ENCODE measurements around the gene ZNF69.
"Not testable (repeated sequence)": the region's sequence is repeated elsewhere in the genome, so short reads cannot be mapped to it uniquely, and the experiment has no call there.

Gene ZNF69

GRCh38 chr19:11889901-11890300 is 2.3 kb downstream of the ZNF69 start:
- not testable (repeated sequence) for H3K27me3 ChIP-seq (replicated peaks; ENCODE audit: control insufficient read depth, insufficient read depth, low read length, poor library complexity, severe bottlenecking); H3K4me1 ChIP-seq (ENCODE audit: control insufficient read depth, insufficient read depth, low read length, poor library complexity, severe bottlenecking); H3K27ac ChIP-seq (ENCODE audit: insufficient read depth, low read length, poor library complexity, severe bottlenecking); H3K9me3 ChIP-seq (ENCODE audit: control insufficient read depth, low read length); H3K4me3 ChIP-seq (ENCODE audit: insufficient read depth, low read depth, low read length, poor library complexity, severe bottlenecking); H3K36me3 ChIP-seq (ENCODE audit: control insufficient read depth, insufficient read depth, low read length); DNase-seq

- Histone ChIP-seq H3K4me3 (ENCODE audit: insufficient read depth, low read depth, low read length, poor library complexity, severe bottlenecking) (no peak overlapping the region), H3K9me3 (ENCODE audit: control insufficient read depth, low read length) (no peaks in the 10 kb centered on the region), H3K36me3 (ENCODE audit: control insufficient read depth, insufficient read depth, low read length) (no peaks in the 10 kb centered on the region), H3K27ac (ENCODE audit: insufficient read depth, low read length, poor library complexity, severe bottlenecking) (no peak overlapping the region), H3K27me3 (replicated peaks; ENCODE audit: control insufficient read depth, insufficient read depth, low read length, poor library complexity, severe bottlenecking) (no peaks in the 10 kb centered on the region), H3K4me1 (ENCODE audit: control insufficient read depth, insufficient read depth, low read length, poor library complexity, severe bottlenecking) (peaks cover 6% of the 10 kb centered on the region)
- DNase-seq = no peak
Measured at GRCh38 chr19:11890634-11891033, 3.1 kb downstream of the ZNF69 start.

GRCh38 chr19:11894851-11895250 is 7.3 kb downstream of the ZNF69 start:
- H3K36me3 ChIP-seq (ENCODE audit: control insufficient read depth, insufficient read depth, low read length) = no peaks in the 10 kb centered on the region
- no peak overlapping the region for H3K27ac ChIP-seq (ENCODE audit: insufficient read depth, low read length, poor library complexity, severe bottlenecking)
- no peaks in the 10 kb centered on the region for H3K9me3 ChIP-seq (ENCODE audit: control insufficient read depth, low read length)
- H3K4me1 ChIP-seq (ENCODE audit: control insufficient read depth, insufficient read depth, low read length, poor library complexity, severe bottlenecking) = no peaks in the 10 kb centered on the region
- DNase-seq = no peak
- no peaks in the 10 kb centered on the region for H3K27me3 ChIP-seq (replicated peaks; ENCODE audit: control insufficient read depth, insufficient read depth, low read length, poor library complexity, severe bottlenecking)
- no peak overlapping the region for H3K4me3 ChIP-seq (ENCODE audit: insufficient read depth, low read depth, low read length, poor library complexity, severe bottlenecking)

- peaks cover 20% of the 10 kb centered on the region for H3K9me3 ChIP-seq (ENCODE audit: control insufficient read depth, low read length)
Measured at GRCh38 chr19:11902228-11902627, 14.6 kb downstream of the ZNF69 start.

DNA sequence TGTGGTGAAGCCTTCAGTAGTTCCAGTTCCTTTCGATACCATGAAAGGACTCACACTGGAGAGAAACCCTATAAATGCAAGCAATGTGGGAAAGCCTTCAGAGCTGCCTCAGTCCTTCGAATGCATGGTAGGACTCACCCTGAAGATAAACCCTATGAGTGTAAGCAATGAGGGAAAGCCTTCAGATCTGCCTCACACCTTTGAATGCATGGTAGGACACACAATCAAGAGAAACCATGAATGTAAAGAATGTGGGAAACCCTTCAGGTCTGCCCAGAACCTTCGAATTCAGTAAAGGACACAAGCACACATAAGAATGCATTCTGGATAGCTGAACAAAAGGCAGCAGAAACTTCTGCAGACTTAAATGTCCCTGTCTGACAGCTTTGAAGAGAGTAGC is 18.3 kb downstream of the ZNF69 start:
- Histone ChIP-seq H3K9me3 (ENCODE audit: control insufficient read depth, low read length) (peaks cover 20% of the 10 kb centered on the region), H3K27ac (ENCODE audit: insufficient read depth, low read length, poor library complexity, severe bottlenecking) (no peak overlapping the region), H3K4me3 (ENCODE audit: insufficient read depth, low read depth, low read length, poor library complexity, severe bottlenecking) (no peak overlapping the region), H3K36me3 (ENCODE audit: control insufficient read depth, insufficient read depth, low read length) (peaks cover 17% of the 10 kb centered on the region), H3K4me1 (ENCODE audit: control insufficient read depth, insufficient read depth, low read length, poor library complexity, severe bottlenecking) (no peaks in the 10 kb centered on the region), H3K27me3 (replicated peaks; ENCODE audit: control insufficient read depth, insufficient read depth, low read length, poor library complexity, severe bottlenecking) (no peaks in the 10 kb centered on the region)
- no peak for DNase-seq

More at GRCh38 chr19:11902228-11902627, 14.6 kb downstream of the ZNF69 start:
- no peak overlapping the region for H3K27ac ChIP-seq (ENCODE audit: insufficient read depth, low read length, poor library complexity, severe bottlenecking)
- DNase-seq = no peak
- peaks cover 17% of the 10 kb centered on the region for H3K36me3 ChIP-seq (ENCODE audit: control insufficient read depth, insufficient read depth, low read length)
- no peak overlapping the region for H3K4me3 ChIP-seq (ENCODE audit: insufficient read depth, low read depth, low read length, poor library complexity, severe bottlenecking)
- H3K4me1 ChIP-seq (ENCODE audit: control insufficient read depth, insufficient read depth, low read length, poor library complexity, severe bottlenecking) = no peaks in the 10 kb centered on the region
- no peaks in the 10 kb centered on the region for H3K27me3 ChIP-seq (replicated peaks; ENCODE audit: control insufficient read depth, insufficient read depth, low read length, poor library complexity, severe bottlenecking)

DNA sequence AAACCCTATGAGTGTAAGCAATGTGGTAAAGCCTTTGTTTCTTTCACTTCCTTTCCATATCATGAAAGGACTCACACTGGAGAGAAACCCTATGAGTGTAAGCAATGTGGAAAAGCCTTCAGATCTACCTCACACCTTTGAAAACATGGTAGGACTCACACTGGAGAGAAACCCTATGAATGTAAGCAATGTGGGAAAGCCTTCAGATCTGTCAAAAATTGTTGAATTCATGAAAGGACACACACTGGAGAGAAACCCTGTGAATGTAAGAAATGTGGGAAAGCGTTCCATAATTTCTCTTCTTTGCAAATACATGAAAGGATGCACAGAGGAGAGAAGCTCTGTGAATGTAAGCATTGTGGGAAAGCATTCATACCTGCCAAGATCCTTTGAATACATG is 24.4 kb downstream of the ZNF69 start:
- H3K9me3 ChIP-seq (ENCODE audit: control insufficient read depth, low read length); H3K4me1 ChIP-seq (ENCODE audit: control insufficient read depth, insufficient read depth, low read length, poor library complexity, severe bottlenecking); H3K27me3 ChIP-seq (replicated peaks; ENCODE audit: control insufficient read depth, insufficient read depth, low read length, poor library complexity, severe bottlenecking); H3K36me3 ChIP-seq (ENCODE audit: control insufficient read depth, insufficient read depth, low read length); H3K4me3 ChIP-seq (ENCODE audit: insufficient read depth, low read depth, low read length, poor library complexity, severe bottlenecking); H3K27ac ChIP-seq (ENCODE audit: insufficient read depth, low read length, poor library complexity, severe bottlenecking); DNase-seq: not testable (repeated sequence)

DNA sequence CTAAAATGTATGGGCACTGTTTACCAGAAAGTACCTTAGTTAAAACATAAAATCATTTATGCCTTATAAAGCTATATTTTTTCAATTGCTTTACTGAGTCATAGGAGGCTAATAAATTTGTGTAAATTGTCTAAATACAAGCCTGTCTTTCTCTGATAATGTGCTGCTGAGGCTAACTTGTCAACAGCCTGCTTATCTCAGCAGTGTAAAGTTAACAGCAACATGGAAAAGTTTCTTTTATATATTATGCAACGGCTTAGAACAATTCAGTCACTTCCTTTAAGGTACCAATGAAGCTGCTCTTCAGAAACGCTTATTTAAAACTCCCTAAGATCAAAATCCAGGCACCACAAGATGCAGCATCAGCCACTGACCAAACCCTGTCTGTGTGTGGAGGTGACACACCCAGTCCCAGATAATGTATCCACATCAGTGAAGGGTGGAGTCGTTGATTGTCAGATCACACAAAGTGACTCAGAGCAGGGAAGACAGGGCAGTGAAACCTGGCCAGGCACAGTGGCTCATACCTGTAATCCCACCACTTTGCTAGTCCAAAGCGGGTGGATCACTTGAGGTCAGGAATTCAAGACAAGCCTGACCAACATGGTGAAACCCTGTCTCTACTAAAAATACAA is 27.0 kb downstream of the ZNF69 start:
- H3K4me1 ChIP-seq (ENCODE audit: control insufficient read depth, insufficient read depth, low read length, poor library complexity, severe bottlenecking); H3K9me3 ChIP-seq (ENCODE audit: control insufficient read depth, low read length); H3K27me3 ChIP-seq (replicated peaks; ENCODE audit: control insufficient read depth, insufficient read depth, low read length, poor library complexity, severe bottlenecking); DNase-seq; H3K4me3 ChIP-seq (ENCODE audit: insufficient read depth, low read depth, low read length, poor library complexity, severe bottlenecking); H3K27ac ChIP-seq (ENCODE audit: insufficient read depth, low read length, poor library complexity, severe bottlenecking); H3K36me3 ChIP-seq (ENCODE audit: control insufficient read depth, insufficient read depth, low read length): not testable (repeated sequence)

DNA sequence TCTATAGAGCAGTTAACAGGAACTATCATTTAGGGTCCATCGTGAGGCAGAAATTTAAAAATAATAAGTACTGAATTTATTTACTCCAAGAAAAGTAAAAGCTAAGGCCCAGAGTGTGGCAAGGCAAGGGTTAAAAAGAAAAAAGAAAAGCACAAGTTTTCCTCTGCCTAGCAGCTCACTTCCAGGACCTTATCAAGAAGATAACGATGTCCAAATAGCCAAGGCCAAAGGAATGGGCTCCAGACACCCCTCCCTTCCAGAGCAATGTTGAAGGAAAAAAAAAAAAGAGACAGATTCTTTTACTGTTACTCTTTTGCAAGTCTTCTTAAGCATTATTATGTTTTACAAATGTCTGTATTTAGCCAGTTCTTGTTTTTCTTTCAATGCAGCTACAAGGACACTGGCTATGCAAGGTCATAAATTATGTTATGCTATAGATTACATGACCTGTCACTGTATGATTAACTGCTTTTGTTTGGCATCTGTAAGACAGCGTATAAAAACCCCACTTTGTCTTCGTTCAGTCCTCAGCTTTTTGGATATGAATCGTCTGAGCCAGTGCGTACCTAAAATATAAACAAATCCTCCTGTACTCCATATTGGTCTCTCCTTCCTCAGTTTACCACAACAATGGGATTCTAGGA is 34.4 kb downstream of the ZNF69 start:
- Histone ChIP-seq H3K27me3 (replicated peaks; ENCODE audit: control insufficient read depth, insufficient read depth, low read length, poor library complexity, severe bottlenecking) (no peaks in the 10 kb centered on the region), H3K4me1 (ENCODE audit: control insufficient read depth, insufficient read depth, low read length, poor library complexity, severe bottlenecking) (peaks cover 12% of the 10 kb centered on the region), H3K36me3 (ENCODE audit: control insufficient read depth, insufficient read depth, low read length) (no peaks in the 10 kb centered on the region), H3K9me3 (ENCODE audit: control insufficient read depth, low read length) (no peaks in the 10 kb centered on the region), H3K4me3 (ENCODE audit: insufficient read depth, low read depth, low read length, poor library complexity, severe bottlenecking) (no peak overlapping the region), H3K27ac (ENCODE audit: insufficient read depth, low read length, poor library complexity, severe bottlenecking) (no peak overlapping the region)
- no peak for DNase-seq

GRCh38 chr19:11924886-11925650 is 37.5 kb downstream of the ZNF69 start, which contains the start of gene ZNF700:
Gene ZNF700 (plus strand): TSS chr19:11925107. CDS start chr19:11925211, 104 bp downstream.
- Histone ChIP-seq H3K27me3 (replicated peaks; ENCODE audit: control insufficient read depth, insufficient read depth, low read length, poor library complexity, severe bottlenecking) (no peaks in the 10 kb centered on the region), H3K27ac (ENCODE audit: insufficient read depth, low read length, poor library complexity, severe bottlenecking) (peak within 1 kb of the TSS; percentile 83), H3K9me3 (ENCODE audit: control insufficient read depth, low read length) (no peaks in the 10 kb centered on the region), H3K4me1 (ENCODE audit: control insufficient read depth, insufficient read depth, low read length, poor library complexity, severe bottlenecking) (peaks cover 12% of the 10 kb centered on the region), H3K36me3 (ENCODE audit: control insufficient read depth, insufficient read depth, low read length) (no peaks in the 10 kb centered on the region), H3K4me3 (ENCODE audit: insufficient read depth, low read depth, low read length, poor library complexity, severe bottlenecking) (peak within 1 kb of the TSS; percentile 93)
- DNase-seq = peak; percentile 79 to 87 (median 87)

DNA sequence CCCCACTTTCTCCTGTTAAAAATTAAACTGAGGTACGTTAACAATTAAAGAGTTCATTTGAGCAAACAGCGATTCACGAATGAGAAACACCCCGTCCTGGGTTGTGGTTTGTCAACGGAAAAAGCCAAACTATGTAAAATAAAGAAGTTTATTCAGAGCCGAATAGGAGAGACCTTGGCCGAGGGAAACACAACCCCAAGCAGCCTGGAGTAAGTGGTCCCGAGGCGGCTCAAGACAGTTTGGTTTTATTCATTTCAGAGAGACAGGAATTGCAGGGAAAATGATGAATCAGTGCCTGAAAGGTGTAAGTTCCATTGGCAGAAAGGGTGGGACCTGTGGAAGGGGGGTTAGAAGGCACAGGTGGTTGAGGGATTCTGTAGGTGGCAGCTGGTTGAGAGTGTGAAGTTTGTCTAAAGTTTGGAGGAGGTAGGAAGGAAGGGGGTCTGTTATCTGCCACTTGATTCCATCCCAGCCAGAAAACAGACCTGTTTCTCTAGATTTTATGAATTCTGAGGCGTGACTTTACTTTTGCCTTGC is 38.1 kb downstream of the ZNF69 start:
- Histone ChIP-seq H3K4me3 (ENCODE audit: insufficient read depth, low read depth, low read length, poor library complexity, severe bottlenecking) (peak overlapping the region; percentile 93), H3K4me1 (ENCODE audit: control insufficient read depth, insufficient read depth, low read length, poor library complexity, severe bottlenecking) (peaks cover 12% of the 10 kb centered on the region), H3K27ac (ENCODE audit: insufficient read depth, low read length, poor library complexity, severe bottlenecking) (peak overlapping the region; percentile 83)
- not testable (repeated sequence) for H3K9me3 ChIP-seq (ENCODE audit: control insufficient read depth, low read length); H3K27me3 ChIP-seq (replicated peaks; ENCODE audit: control insufficient read depth, insufficient read depth, low read length, poor library complexity, severe bottlenecking); H3K36me3 ChIP-seq (ENCODE audit: control insufficient read depth, insufficient read depth, low read length); DNase-seq
